ENCODE results near the gene CLK3. TPM values are rescaled to one million over a fixed set of nuclear protein-coding genes. Genes with fewer than 3 reads are reported as not detected.
A peak's percentile ranks its signal among the peaks of the same experiment; 100 is the strongest.

The CLK3 gene
- total and polyA plus RNA-seq, 8 donors = 23.1 to 89.9 (median 29.8) TPM

GRCh38 chr15:74648051-74648842 lies 32.6 kb downstream of the CLK3 start:
- FAIRE-seq (no peak), ATAC-seq (no peak), DNase-seq (no peak)
- Histone ChIP-seq H3K27me3 (no peaks in the 10 kb centered on the region), H3K36me3 (no peaks in the 10 kb centered on the region), H3K27ac (no peak overlapping the region), H3K4me1 (peaks cover 10 to 19% (median 12%) of the 10 kb centered on the region in 3 donors), H3K4me3 (no peak overlapping the region), H3K9me3 (no peaks in the 10 kb centered on the region)
- TF ChIP-seq CTCF (IDR thresholded peaks at IDR 0.05) = no peak
- WGBS, 2 donors = 89 to 91% methylated on average over 5 of the region's 5 CpGs
- intact Hi-C loops (cut with DNase I) = no loop called here

- Histone ChIP-seq H3K4me1 (peaks cover 4 to 22% (median 7%) of the 10 kb centered on the region in 3 donors), H3K4me3 (no peak overlapping the region), H3K9me3 (no peaks in the 10 kb centered on the region), H3K36me3 (no peaks in the 10 kb centered on the region), H3K27me3 (no peaks in the 10 kb centered on the region), H3K27ac (peak overlapping the region in 3 of 4 donors; percentile 2 to 21 (median 3))
- ATAC-seq (peak; percentile 33 to 68 (median 54)), DNase-seq (no peak), FAIRE-seq (no peak)
- WGBS, 2 donors = 23 to 32% methylated on average over 3 of the region's 3 CpGs
- intact Hi-C loops (cut with DNase I) = no loop called here
- TF ChIP-seq CTCF (IDR thresholded peaks at IDR 0.05) = no peak
These were observed 35.7 kb downstream of the CLK3 start for GRCh38 chr15:74651242-74651741.

- ATAC-seq (no peak), DNase-seq (no peak), FAIRE-seq (no peak)
- Histone ChIP-seq H3K27ac (no peak overlapping the region), H3K27me3 (no peaks in the 10 kb centered on the region), H3K4me3 (no peak overlapping the region), H3K9me3 (no peaks in the 10 kb centered on the region), H3K4me1 (peaks cover 4 to 22% (median 11%) of the 10 kb centered on the region in 3 donors), H3K36me3 (no peaks in the 10 kb centered on the region)
- intact Hi-C loops (cut with DNase I) = no loop called here
- WGBS, 2 donors = 83 to 84% methylated on average over 7 of the region's 7 CpGs
- no peak for TF ChIP-seq CTCF (IDR thresholded peaks at IDR 0.05)
These were observed 37.9 kb downstream of the CLK3 start for GRCh38 chr15:74653426-74654102.

- no peak overlapping the region for H3K27ac ChIP-seq
- H3K27me3 ChIP-seq = no peaks in the 10 kb centered on the region
- no peaks in the 10 kb centered on the region for H3K36me3 ChIP-seq
- no peak overlapping the region for H3K4me3 ChIP-seq
- no peak for TF ChIP-seq CTCF (IDR thresholded peaks at IDR 0.05)
- no peaks in the 10 kb centered on the region for H3K9me3 ChIP-seq
- FAIRE-seq (no peak), ATAC-seq (no peak), DNase-seq (no peak)
- H3K4me1 ChIP-seq = peaks cover 4 to 22% (median 11%) of the 10 kb centered on the region in 3 donors
- WGBS, 2 donors = 88 to 89% methylated on average over 7 of the region's 7 CpGs
- intact Hi-C loops (cut with DNase I) = no loop called here
These were observed 39.8 kb downstream of the CLK3 start for GRCh38 chr15:74655424-74655823.

Measured in pancreas (tissue), 10 donors.